Calu3 (cell line): ENCODE data around the gene MT1X. TPM values are rescaled to one million over a fixed set of nuclear protein-coding genes. Genes with fewer than 3 reads are reported as not detected.

Experiments used
- BruUV-seq: library from RNA; stranded (reverse); fragments of 400-500 nt; replicated peaks from 2 replicates; lab custom pipeline; 2021; lab: Mats Ljungman, UMichigan
- CTCF ChIA-PET: fragments of 300-600 bp; sonication (Branson Sonifier 250); formaldehyde crosslinking; loops from one replicate; lab custom pipeline; 2022; ENCODE audit warnings: antibody characterized with exemption; lab: Charles Lee
- DNase-seq: peaks from one replicate; pipeline ENCODE4 v3.0.0; 2022
- H3K27ac Mint-ChIP-seq: one replicate; pipeline ENCODE4 v1.8.0; 2022; ENCODE audit warnings: mixed read lengths; ENCODE audit not compliant: unreplicated experiment
- H3K27me3 Mint-ChIP-seq: one replicate; pipeline ENCODE4 v1.8.0; 2022; ENCODE audit warnings: mixed read lengths; ENCODE audit not compliant: unreplicated experiment
- H3K36me3 Mint-ChIP-seq: one replicate; pipeline ENCODE4 v1.8.0; 2022; ENCODE audit warnings: mild to moderate bottlenecking, moderate library complexity, mixed read lengths; ENCODE audit not compliant: insufficient read depth, unreplicated experiment
- H3K4me1 Mint-ChIP-seq: one replicate; pipeline ENCODE4 v1.8.0; 2022; ENCODE audit warnings: mild to moderate bottlenecking, low read depth, mixed read lengths; ENCODE audit not compliant: unreplicated experiment
- H3K4me3 Mint-ChIP-seq: one replicate; pipeline ENCODE4 v1.8.0; 2022; ENCODE audit warnings: mild to moderate bottlenecking, low read depth, moderate library complexity, mixed read lengths; ENCODE audit not compliant: unreplicated experiment
- H3K9me3 Mint-ChIP-seq: one replicate; pipeline ENCODE4 v1.8.0; 2022; ENCODE audit warnings: low read depth, mixed read lengths; ENCODE audit not compliant: unreplicated experiment
- CTCF ChIP-seq: fragments of 200-600 bp; IDR thresholded peaks from one replicate; pipeline ENCODE4 v1.8.0; 2022; ENCODE audit warnings: antibody characterized with exemption; ENCODE audit not compliant: unreplicated experiment
- intact Hi-C: fragments of 100-400 bp; cut with micrococcal nuclease; formaldehyde crosslinking; loops from one replicate; pipeline ENCODE4 v1.10.0; 2022; ENCODE audit not compliant: unreplicated experiment
- total RNA-seq: library from RNA; stranded (reverse); gene quantifications from 2 replicates; pipeline ENCODE4 v1.2.3, GENCODE V29; 2022

Gene MT1X
- total RNA-seq, 1 experiment from 2014 or later, result 5.3 TPM

DNA sequence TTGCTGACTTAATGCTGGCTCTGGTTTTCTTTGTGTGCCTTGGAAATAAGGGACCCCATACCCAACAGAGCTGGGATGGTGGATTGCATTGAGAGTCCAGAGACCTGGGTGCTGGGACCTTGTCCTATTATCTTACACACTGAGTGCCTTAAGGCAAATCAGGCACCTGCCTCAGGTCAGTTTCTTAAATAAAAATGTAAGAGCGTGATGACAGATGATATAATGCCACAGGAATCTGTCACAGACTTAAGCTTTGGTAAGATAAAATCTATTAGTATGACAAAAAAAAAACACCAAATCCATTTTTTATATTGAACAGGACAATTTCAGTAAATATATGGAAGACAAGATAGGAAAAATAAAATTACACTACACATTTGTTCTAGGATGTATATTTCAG lies 42.2 kb upstream of the MT1X start:
- DNase-seq, result no peak
- TF ChIP-seq CTCF, result no peak
- H3K9me3 Mint-ChIP-seq, result no peaks in the 10 kb centered on the region
- peaks cover 32% of the 10 kb centered on the region for H3K4me1 Mint-ChIP-seq
- peaks cover 99% of the 10 kb centered on the region for H3K27me3 Mint-ChIP-seq
- H3K36me3 Mint-ChIP-seq, result peaks cover 23% of the 10 kb centered on the region
- no peak overlapping the region for H3K27ac Mint-ChIP-seq
- intact Hi-C loops, result no loop called here
- BruUV-seq, result no TSS peak
- CTCF ChIA-PET, result interaction anchor here (1.1 kb wide), 1 partner anchor 62 kb away, joined by 3 read pairs; no protein-coding TSS in a partner anchor
- H3K4me3 Mint-ChIP-seq, result no peak overlapping the region

GRCh38 chr16:56641166-56641565 lies 41.1 kb upstream of the MT1X start:
- Mint-ChIP-seq H3K9me3 (no peaks in the 10 kb centered on the region), H3K4me1 (peaks cover 32% of the 10 kb centered on the region), H3K36me3 (peaks cover 23% of the 10 kb centered on the region), H3K27me3 (peaks cover 99% of the 10 kb centered on the region), H3K4me3 (no peak overlapping the region), H3K27ac (no peak overlapping the region)
- TF ChIP-seq CTCF, result no peak
- CTCF ChIA-PET, result interaction anchor here (1.1 kb wide), 1 partner anchor 61 kb away, joined by 3 read pairs; no protein-coding TSS in a partner anchor
- intact Hi-C loops, result no loop called here
- no TSS peak for BruUV-seq
- no peak for DNase-seq

DNA sequence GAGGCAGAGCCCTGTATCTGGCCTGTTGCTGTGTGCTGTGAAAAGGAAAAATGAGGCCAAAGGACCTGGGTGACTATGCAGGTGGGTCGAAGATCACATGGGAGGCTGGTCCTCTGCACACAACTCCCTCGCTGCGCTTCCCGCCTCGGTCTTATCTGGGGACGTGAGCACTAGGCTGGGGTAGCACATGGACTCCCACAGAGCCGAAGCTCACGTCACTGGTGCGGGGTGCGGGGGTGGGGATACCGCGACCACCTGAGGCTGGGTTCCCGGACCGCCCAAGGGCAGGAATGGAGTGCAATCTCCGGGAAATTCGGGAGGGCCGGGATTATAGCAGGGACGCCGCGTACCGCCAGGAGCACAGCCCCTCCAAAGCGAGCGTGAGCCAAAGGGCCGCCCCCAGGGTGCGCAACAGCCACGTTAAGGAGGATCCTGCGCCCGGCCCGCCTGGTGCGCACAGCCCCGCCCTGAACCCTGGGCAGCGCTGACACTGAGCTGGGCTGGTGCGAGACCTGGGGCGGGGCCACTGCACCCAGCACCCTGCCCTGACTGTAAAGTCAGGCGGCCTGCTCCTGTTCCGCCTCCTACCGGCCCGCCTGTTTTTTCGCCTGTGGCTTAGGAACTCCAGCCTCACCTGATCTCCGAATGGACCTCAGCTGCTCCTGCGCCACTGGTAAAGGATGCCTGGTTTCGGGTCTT lies 39.0 kb upstream of the MT1X start:
- Mint-ChIP-seq H3K36me3 (peaks cover 18% of the 10 kb centered on the region), H3K27me3 (peaks cover 99% of the 10 kb centered on the region), H3K4me1 (peaks cover 21% of the 10 kb centered on the region), H3K9me3 (no peaks in the 10 kb centered on the region), H3K4me3 (peak overlapping the region; percentile 60), H3K27ac (peak overlapping the region; percentile 39)
- intact Hi-C loops, result loop anchor here (2.0 kb wide), 1 partner anchor 60 kb away; no protein-coding TSS in a partner anchor
- peak; percentile 86 for DNase-seq
- CTCF ChIA-PET, result interaction anchor here (0.7 to 2.2 kb wide), 6 partner anchors 34 to 59 kb away, joined by 3 to 19 read pairs (median 10); partner anchors contain the start of gene MT2A
- BruUV-seq, result no TSS peak
- peak; percentile 70 for TF ChIP-seq CTCF

DNA sequence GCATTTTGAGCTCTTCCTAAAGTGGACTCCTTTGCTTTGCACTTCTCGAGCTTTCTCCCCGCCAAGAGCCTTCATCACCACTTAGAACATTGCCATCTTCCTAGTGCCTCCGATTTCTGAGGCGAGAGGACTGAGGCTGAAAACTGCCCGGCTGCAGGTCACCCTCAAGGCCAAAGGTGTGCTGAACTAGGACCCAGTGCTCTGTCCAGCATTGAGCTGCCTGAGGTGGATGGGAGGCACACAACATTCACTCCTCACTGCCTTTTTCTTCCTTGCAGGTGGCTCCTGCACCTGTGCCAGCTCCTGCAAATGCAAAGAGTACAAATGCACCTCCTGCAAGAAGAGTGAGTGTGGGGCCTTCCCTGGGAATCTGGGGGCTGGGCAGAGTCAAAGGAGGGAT lies 38.4 kb upstream of the MT1X start:
- no peak for DNase-seq
- CTCF ChIA-PET, result interaction anchor here (0.7 to 2.2 kb wide), 6 partner anchors 35 to 59 kb away, joined by 3 to 19 read pairs (median 10); partner anchors contain the start of gene MT2A
- peaks cover 99% of the 10 kb centered on the region for H3K27me3 Mint-ChIP-seq
- peak overlapping the region; percentile 60 for H3K4me3 Mint-ChIP-seq
- BruUV-seq, result no TSS peak
- H3K9me3 Mint-ChIP-seq, result no peaks in the 10 kb centered on the region
- peak overlapping the region; percentile 39 for H3K27ac Mint-ChIP-seq
- peaks cover 12% of the 10 kb centered on the region for H3K36me3 Mint-ChIP-seq
- TF ChIP-seq CTCF, result no peak
- H3K4me1 Mint-ChIP-seq, result peaks cover 21% of the 10 kb centered on the region
- intact Hi-C loops, result loop anchor here (2.0 kb wide), 1 partner anchor 59 kb away; no protein-coding TSS in a partner anchor
